HCT116 (cell line): ENCODE data around the gene STXBP5. TPM values are rescaled to one million over a fixed set of nuclear protein-coding genes. Genes with fewer than 3 reads are reported as not detected.

Experiments used
- ATAC-seq: fragments of 200-7000 bp; cut with Tn5 transposase; 2 replicates; pipeline ENCODE4 v1.9.1; 2020; ENCODE audit warnings: mild to moderate bottlenecking, moderate library complexity
- BruUV-seq: library from RNA; stranded (reverse); fragments of 400-500 nt; replicated peaks from 2 replicates; lab custom pipeline; 2021; lab: Mats Ljungman, UMichigan
- CTCF ChIA-PET: fragments of 300-600 bp; sonication (Branson Sonifier 250); formaldehyde crosslinking; loops from one replicate; lab custom pipeline; 2021; ENCODE audit warnings: antibody characterized with exemption; lab: Charles Lee
- POLR2A ChIA-PET: fragments of 300-600, 350-600 bp; sonication (Branson Sonifier 250); formaldehyde crosslinking; loops from one replicate; lab custom pipeline; 2021; ENCODE audit warnings: antibody characterized with exemption; lab: Charles Lee
- RAD21 ChIA-PET, 2 experiments: fragments of 300-600 bp; sonication (Branson Sonifier 250); formaldehyde crosslinking; loops; one replicate each; lab custom pipeline; 2023; ENCODE audit warnings: low total read pairs in 2 of 2; ENCODE audit not compliant: uncharacterized antibody in 2 of 2, unreplicated experiment in 2 of 2, low non-redundant PET in 1 of 2; lab: Charles Lee
- DNase-seq: peaks from one replicate; pipeline ENCODE4 v3.0.0-alpha.2; 2010; ENCODE audit warnings: low read depth, low spot score
- H2AFZ ChIP-seq: fragments of 200-600 bp; shearing (Covaris generic), sonication (generic); 2 replicates; pipeline ENCODE4 v1.6.1; 2017; ENCODE audit warnings: low read depth, mixed run types, mixed read lengths, antibody characterized with exemption, low read length; ENCODE audit not compliant: poor library complexity, severe bottlenecking
- H3K27ac ChIP-seq: 2 replicates; pipeline ENCODE4 v1.5.1; 2012; ENCODE audit warnings: low read depth, low read length
- H3K27me3 ChIP-seq: fragments of 200-600 bp; sonication (generic); 2 replicates; pipeline ENCODE4 v1.6.1; 2016; ENCODE audit warnings: mixed run types, low read length, mixed read lengths; ENCODE audit not compliant: insufficient read depth
- H3K36me3 ChIP-seq, 2 experiments: fragments of 200-500 bp in 1 of 2; fragments of 200-600 bp in 1 of 2; sonication (Bioruptor generic) in 1 of 2; sonication (generic) in 1 of 2; 2 replicates each; pipeline versions ENCODE4 v1.5.1 to v1.6.1; 2014 to 2016; ENCODE audit warnings: low read length in 2 of 2, inconsistent platforms in 1 of 2, mixed read lengths in 1 of 2, mixed run types in 1 of 2; ENCODE audit not compliant: insufficient read depth in 2 of 2, control insufficient read depth in 1 of 2
- H3K4me1 ChIP-seq, 2 experiments: fragments of 200-600 bp in 1 of 2; sonication (generic) in 1 of 2; 2 replicates each; pipeline versions ENCODE4 v1.5.1 to v1.6.1; 2012 to 2017; ENCODE audit warnings: low read length in 2 of 2, inconsistent platforms in 1 of 2, mild to moderate bottlenecking in 1 of 2, mixed read lengths in 1 of 2, mixed run types in 1 of 2, moderate library complexity in 1 of 2; ENCODE audit not compliant: insufficient read depth in 2 of 2, control insufficient read depth in 1 of 2
- H3K4me2 ChIP-seq: fragments of 200-600 bp; sonication (generic); 2 replicates; pipeline ENCODE4 v1.6.1; 2017; ENCODE audit warnings: mixed run types, low read length, mixed read lengths
- H3K4me3 ChIP-seq, 2 experiments: fragments of 200-600 bp in 1 of 2; sonication (generic) in 1 of 2; replicated peaks in 1 of 2; 2 replicates each; pipeline ENCODE4 v1.5.1; 2011 to 2016; ENCODE audit warnings: low read length in 2 of 2, control low read depth in 1 of 2, low read depth in 1 of 2, mild to moderate bottlenecking in 1 of 2, mixed read lengths in 1 of 2, mixed run types in 1 of 2
- H3K79me2 ChIP-seq: fragments of 200-600 bp; sonication (generic); 2 replicates; pipeline ENCODE4 v1.6.1; 2017; ENCODE audit warnings: mild to moderate bottlenecking, mixed run types, low read length, moderate library complexity, mixed read lengths; ENCODE audit not compliant: insufficient read depth
- H3K9ac ChIP-seq: fragments of 200-600 bp; sonication (generic); 2 replicates; pipeline ENCODE4 v1.6.1; 2016; ENCODE audit warnings: low read length, mixed read lengths
- H3K9me2 ChIP-seq: fragments of 200-600 bp; sonication (generic), shearing (Covaris generic); 2 replicates; pipeline ENCODE4 v1.6.1; 2017; ENCODE audit warnings: mixed run types, mild to moderate bottlenecking, moderate library complexity; ENCODE audit not compliant: insufficient read depth
- H3K9me3 ChIP-seq, 2 experiments: fragments of 200-500 bp in 1 of 2; fragments of 200-600 bp in 1 of 2; sonication (Bioruptor generic) in 1 of 2; sonication (generic) in 1 of 2; 2 replicates each; pipeline ENCODE4 v1.6.1; 2014 to 2017; ENCODE audit warnings: low read length in 2 of 2, mixed read lengths in 2 of 2, inconsistent platforms in 1 of 2, low read depth in 1 of 2, mild to moderate bottlenecking in 1 of 2, mixed run types in 1 of 2, moderate library complexity in 1 of 2; ENCODE audit not compliant: control insufficient read depth in 1 of 2, insufficient read depth in 1 of 2
- H4K20me1 ChIP-seq: fragments of 200-600 bp; sonication (generic), shearing (Covaris generic); 2 replicates; pipeline ENCODE4 v1.6.1; 2017; ENCODE audit warnings: mixed run types, mild to moderate bottlenecking, moderate library complexity; ENCODE audit not compliant: insufficient read depth
- CBX3 ChIP-seq: IDR thresholded peaks from 2 replicates; pipeline ENCODE4 v1.6.1; 2012; ENCODE audit warnings: low read depth
- CEBPB ChIP-seq: IDR thresholded peaks from 2 replicates; pipeline ENCODE4 v1.6.1; 2012; ENCODE audit warnings: low read depth
- CTCF ChIP-seq, 3 experiments: fragments of 200-600 bp in 1 of 3; sonication (generic) in 1 of 3; IDR thresholded peaks in 2 of 3; conservative IDR thresholded peaks in 1 of 3; 2 replicates each; pipeline ENCODE4 v1.5.1; 2012 to 2017; ENCODE audit warnings: low read depth in 2 of 3, low read length in 2 of 3, antibody characterized with exemption in 1 of 3, borderline replicate concordance in 1 of 3, control low read depth in 1 of 3, mild to moderate bottlenecking in 1 of 3, mixed read lengths in 1 of 3, mixed run types in 1 of 3, moderate library complexity in 1 of 3; ENCODE audit not compliant: insufficient read depth in 1 of 3
- EGR1 ChIP-seq: IDR thresholded peaks from 2 replicates; pipeline ENCODE4 v1.6.1; 2012; ENCODE audit warnings: low read depth
- ELF1 ChIP-seq: IDR thresholded peaks from 2 replicates; pipeline ENCODE4 v1.6.1; 2012; ENCODE audit warnings: low read depth, borderline replicate concordance
- EZH2 ChIP-seq: fragments of 200-600 bp; sonication (generic); IDR thresholded peaks from 2 replicates; pipeline ENCODE4 v1.6.1; 2017; ENCODE audit warnings: antibody characterized with exemption, mixed run types
- EZH2phosphoT487 ChIP-seq: fragments of 200-600 bp; IDR thresholded peaks from 2 replicates; pipeline ENCODE4 v1.6.1; 2018; ENCODE audit warnings: antibody characterized with exemption, borderline replicate concordance
- FOSL1 ChIP-seq: IDR thresholded peaks from 2 replicates; pipeline ENCODE4 v1.6.1; 2012; ENCODE audit warnings: low read depth
- JUND ChIP-seq: IDR thresholded peaks from 2 replicates; pipeline ENCODE4 v1.6.1; 2012
- POLR2A ChIP-seq: IDR thresholded peaks from 2 replicates; pipeline ENCODE4 v1.7.0; 2011; ENCODE audit warnings: borderline replicate concordance; ENCODE audit not compliant: insufficient read depth, insufficient read length; ENCODE audit errors: extremely low read depth
- RAD21 ChIP-seq: IDR thresholded peaks from 2 replicates; pipeline ENCODE4 v1.6.1; 2012; ENCODE audit warnings: low read depth, mild to moderate bottlenecking
- REST ChIP-seq: IDR thresholded peaks from 2 replicates; pipeline ENCODE4 v1.6.1; 2012; ENCODE audit warnings: low read depth
- SIN3A ChIP-seq: IDR thresholded peaks from 2 replicates; pipeline ENCODE4 v1.6.1; 2012; ENCODE audit warnings: low read depth
- SP1 ChIP-seq: IDR thresholded peaks from 2 replicates; pipeline ENCODE4 v1.6.1; 2012; ENCODE audit warnings: low read depth
- SRF ChIP-seq: IDR thresholded peaks from 2 replicates; pipeline ENCODE4 v1.6.1; 2012; ENCODE audit warnings: low read depth
- TCF7L2 ChIP-seq: IDR thresholded peaks from 2 replicates; pipeline ENCODE4 v1.7.0; 2011; ENCODE audit warnings: borderline replicate concordance, inconsistent platforms; ENCODE audit not compliant: insufficient read depth, insufficient read length; ENCODE audit errors: extremely low read depth
- YY1 ChIP-seq: IDR thresholded peaks from 2 replicates; pipeline ENCODE4 v1.6.1; 2011; ENCODE audit warnings: low read length, low read depth, moderate library complexity, mild to moderate bottlenecking; ENCODE audit not compliant: insufficient replicate concordance; ENCODE audit errors: extremely low read depth
- ZBTB33 ChIP-seq: IDR thresholded peaks from 2 replicates; pipeline ENCODE4 v1.6.1; 2011; ENCODE audit warnings: mild to moderate bottlenecking, low read length, moderate library complexity; ENCODE audit not compliant: insufficient replicate concordance; ENCODE audit errors: extremely low read depth
- ZFX ChIP-seq: fragments of 450-650 bp; IDR thresholded peaks from 2 replicates; pipeline ENCODE4 v1.6.1; 2017
- ZNF274 ChIP-seq: fragments of 200-500 bp; sonication (Bioruptor generic); IDR thresholded peaks from 2 replicates; pipeline ENCODE4 v1.6.1; 2014; ENCODE audit warnings: mild to moderate bottlenecking, low read depth, low read length, inconsistent platforms
- intact Hi-C: fragments of 100-400 bp; cut with micrococcal nuclease; formaldehyde crosslinking; loops from 2 replicates; pipeline ENCODE4 v1.10.0; 2022
- total RNA-seq: library from RNA; stranded (reverse); gene quantifications from one replicate; pipeline ENCODE4 v1.2.1, GENCODE V29; 2021; ENCODE audit not compliant: unreplicated experiment
- TF ChIP-seq, protein P1 (sequence below): IDR thresholded peaks from 2 replicates; pipeline ENCODE4 v1.6.1; 2012
- TF ChIP-seq, protein P2 (sequence below): IDR thresholded peaks from 2 replicates; pipeline ENCODE4 v1.6.1; 2012

Gene STXBP5
- total RNA-seq, 1 experiment from 2014 or later, result 12.6 TPM

- peak; percentile 8 for DNase-seq
- ATAC-seq, result peak; percentile 44
- Histone ChIP-seq H3K9ac (no peak overlapping the region), H3K4me2 (peak overlapping the region; percentile 26), H3K9me3 (no peaks in the 10 kb centered on the region), H4K20me1 (no peaks in the 10 kb centered on the region), H3K4me3 (no peak overlapping the region), H3K36me3 (no peaks in the 10 kb centered on the region), H2AFZ (no peak overlapping the region), H3K9me2 (no peaks in the 10 kb centered on the region), H3K4me1 (peaks cover 2 to 10% of the 10 kb centered on the region in 2 experiments; a peak in 2 of 4 replicates), H3K27ac (no peak overlapping the region), H3K79me2 (no peaks in the 10 kb centered on the region), H3K27me3 (no peaks in the 10 kb centered on the region)
- POLR2A ChIA-PET, result interaction anchor here (0.7 kb wide), 1 partner anchor 69 kb away, joined by 3 read pairs; no protein-coding TSS in a partner anchor
- CTCF ChIA-PET, result no interaction called here
- RAD21 ChIA-PET, result no interaction called here
- intact Hi-C loops, result no loop called here
- BruUV-seq, result no TSS peak
- TF ChIP-seq EGR1 (no peak), POLR2A (no peak), REST (no peak), CEBPB (no peak), TCF7L2 (no peak), EZH2 (no peak), SP1 (0 out of 2 replicates have a peak, but pooled peaks have one; percentile 15), JUND (peak; percentile 61), YY1 (no peak), ZBTB33 (no peak), SIN3A (no peak), CBX3 (0 out of 2 replicates have a peak, but pooled peaks have one; percentile 37), CTCF (IDR thresholded peaks at IDR 0.05 in 2 of 3, conservative IDR thresholded peaks at IDR 0.05 in 1 of 3; ENCODE audit: borderline replicate concordance in 1 of 3, insufficient read depth in 1 of 3, low read depth in 2 of 3, low read length in 2 of 3) (no peak), ELF1 (no peak), ZFX (no peak), ZNF274 (no peak), SRF (no peak), FOSL1 (peak; percentile 61), RAD21 (no peak), EZH2phosphoT487 (no peak)
- TF ChIP-seq, protein P1, sequence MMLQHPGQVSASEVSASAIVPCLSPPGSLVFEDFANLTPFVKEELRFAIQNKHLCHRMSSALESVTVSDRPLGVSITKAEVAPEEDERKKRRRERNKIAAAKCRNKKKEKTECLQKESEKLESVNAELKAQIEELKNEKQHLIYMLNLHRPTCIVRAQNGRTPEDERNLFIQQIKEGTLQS, result no peak
- TF ChIP-seq, protein P2, sequence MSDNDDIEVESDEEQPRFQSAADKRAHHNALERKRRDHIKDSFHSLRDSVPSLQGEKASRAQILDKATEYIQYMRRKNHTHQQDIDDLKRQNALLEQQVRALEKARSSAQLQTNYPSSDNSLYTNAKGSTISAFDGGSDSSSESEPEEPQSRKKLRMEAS, result no peak
These were observed 83.7 kb downstream of the STXBP5 start for GRCh38 chr6:147287869-147288271.
